HG03108 (cell line): ENCODE measurements around the gene ZMYND11.
"Not testable (repeated sequence)": the region's sequence is repeated elsewhere in the genome, so short reads cannot be mapped to it uniquely, and the experiment has no call there.

Source experiments
- ATAC-seq: cut with Tn5 transposase; IDR thresholded peaks from one replicate; pipeline ENCODE4 v1.9.1; 2021; ENCODE audit warnings: moderate library complexity; ENCODE audit not compliant: unreplicated experiment

The ZMYND11 gene

GRCh38 chr10:241966-242643 is 106.8 kb downstream of the ZMYND11 start:
- no peak for ATAC-seq

DNA sequence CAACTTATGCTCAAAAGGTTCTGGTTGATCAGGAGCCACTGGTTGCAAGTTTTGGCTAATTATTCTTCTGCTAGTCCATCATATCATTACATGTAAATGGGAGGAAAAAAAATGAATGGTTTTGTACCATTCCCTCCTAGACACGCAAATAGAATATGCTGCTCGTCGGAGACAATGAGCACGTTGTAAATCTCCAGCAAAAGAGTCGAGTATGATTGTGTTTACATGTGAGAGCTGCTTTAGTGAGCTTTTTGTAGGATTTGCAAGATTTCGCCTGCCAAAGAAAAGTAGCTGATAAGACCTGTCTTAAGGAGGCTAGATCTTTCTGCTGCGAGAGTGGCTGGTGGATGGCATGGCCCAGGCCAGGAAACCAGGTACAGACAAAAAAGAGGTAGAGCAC is 109.0 kb downstream of the ZMYND11 start:
- no peak for ATAC-seq

GRCh38 chr10:246431-246830 is 111.2 kb downstream of the ZMYND11 start:
- no peak for ATAC-seq

DNA sequence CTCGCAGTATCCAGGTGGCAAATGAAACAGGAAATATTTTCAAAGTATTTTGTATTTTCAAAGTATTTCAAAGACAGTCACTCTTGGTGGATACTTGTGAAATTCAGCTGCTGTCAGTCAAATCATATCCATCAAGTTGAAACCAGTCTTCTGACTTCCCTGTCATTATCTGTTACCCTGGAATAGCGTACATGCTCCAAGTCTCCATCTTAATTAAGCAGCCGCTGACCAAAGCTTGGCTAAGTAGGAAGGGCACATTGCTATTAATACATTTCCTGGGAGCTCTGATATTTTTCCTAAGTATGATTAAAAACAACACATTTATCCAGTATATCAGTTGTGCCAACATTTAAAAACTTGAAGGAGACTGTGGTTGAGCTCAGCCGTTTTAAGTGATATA is 112.2 kb downstream of the ZMYND11 start:
- ATAC-seq = no peak

DNA sequence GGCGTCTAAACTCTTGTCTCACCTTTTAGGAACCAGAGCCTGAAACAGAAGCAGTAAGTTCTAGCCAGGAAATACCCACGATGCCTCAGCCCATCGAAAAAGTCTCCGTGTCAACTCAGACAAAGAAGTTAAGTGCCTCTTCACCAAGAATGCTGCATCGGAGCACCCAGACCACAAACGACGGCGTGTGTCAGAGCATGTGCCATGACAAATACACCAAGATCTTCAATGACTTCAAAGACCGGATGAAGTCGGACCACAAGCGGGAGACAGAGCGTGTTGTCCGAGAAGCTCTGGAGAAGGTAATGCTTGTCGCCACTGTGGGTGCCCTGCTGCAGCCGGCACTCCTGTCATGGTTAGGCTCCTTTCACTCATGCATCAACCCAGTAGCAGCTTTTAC is 113.1 kb downstream of the ZMYND11 start:
- no peak for ATAC-seq

- no peak for ATAC-seq
Measured at GRCh38 chr10:251982-252582, 116.8 kb downstream of the ZMYND11 start.

GRCh38 chr10:260819-261429 is 125.7 kb downstream of the ZMYND11 start:
- ATAC-seq = no peak

DNA sequence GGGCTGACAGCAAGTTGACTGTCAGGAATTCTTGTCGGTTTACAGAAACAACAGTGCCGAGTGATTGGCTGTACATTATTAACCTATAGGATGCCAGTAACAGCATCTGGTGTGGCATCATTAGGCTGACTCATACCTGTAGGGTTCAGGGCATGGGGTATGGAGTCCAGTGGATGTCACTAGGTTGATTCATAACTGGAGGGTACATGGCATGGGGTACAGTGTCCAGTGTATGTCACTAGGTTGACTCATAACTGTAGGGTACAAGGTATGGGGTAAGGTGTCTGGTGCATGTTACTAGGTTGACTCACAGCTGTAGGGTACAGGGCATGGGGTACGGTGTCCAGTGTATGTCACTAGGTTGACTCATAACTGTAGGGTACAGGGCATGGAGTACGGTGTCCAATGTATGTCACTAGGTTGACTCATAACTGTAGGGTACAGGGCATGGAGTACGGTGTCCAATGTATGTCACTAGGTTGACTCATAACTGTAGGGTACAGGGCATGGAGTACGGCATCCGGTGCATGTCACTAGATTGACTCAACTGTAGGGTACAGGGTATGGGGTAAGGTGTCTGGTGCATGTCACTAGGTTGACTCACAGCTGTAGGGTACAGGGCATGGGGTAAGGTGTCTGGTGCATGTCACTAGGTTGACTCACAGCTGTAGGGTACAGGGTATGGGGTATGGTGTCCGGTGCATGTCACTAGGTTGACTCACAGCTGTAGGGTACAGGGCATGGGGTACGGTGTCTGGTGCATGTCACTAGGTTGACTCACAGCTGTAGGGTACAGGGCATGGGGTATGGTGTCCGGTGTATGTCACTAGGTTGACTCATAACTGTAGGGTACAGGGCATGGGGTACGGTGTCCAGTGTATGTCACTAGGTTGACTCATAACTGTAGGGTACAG is 129.2 kb downstream of the ZMYND11 start:
- not testable (repeated sequence) for ATAC-seq

GRCh38 chr10:265074-265440 is 129.8 kb downstream of the ZMYND11 start:
- ATAC-seq = not testable (repeated sequence)

DNA sequence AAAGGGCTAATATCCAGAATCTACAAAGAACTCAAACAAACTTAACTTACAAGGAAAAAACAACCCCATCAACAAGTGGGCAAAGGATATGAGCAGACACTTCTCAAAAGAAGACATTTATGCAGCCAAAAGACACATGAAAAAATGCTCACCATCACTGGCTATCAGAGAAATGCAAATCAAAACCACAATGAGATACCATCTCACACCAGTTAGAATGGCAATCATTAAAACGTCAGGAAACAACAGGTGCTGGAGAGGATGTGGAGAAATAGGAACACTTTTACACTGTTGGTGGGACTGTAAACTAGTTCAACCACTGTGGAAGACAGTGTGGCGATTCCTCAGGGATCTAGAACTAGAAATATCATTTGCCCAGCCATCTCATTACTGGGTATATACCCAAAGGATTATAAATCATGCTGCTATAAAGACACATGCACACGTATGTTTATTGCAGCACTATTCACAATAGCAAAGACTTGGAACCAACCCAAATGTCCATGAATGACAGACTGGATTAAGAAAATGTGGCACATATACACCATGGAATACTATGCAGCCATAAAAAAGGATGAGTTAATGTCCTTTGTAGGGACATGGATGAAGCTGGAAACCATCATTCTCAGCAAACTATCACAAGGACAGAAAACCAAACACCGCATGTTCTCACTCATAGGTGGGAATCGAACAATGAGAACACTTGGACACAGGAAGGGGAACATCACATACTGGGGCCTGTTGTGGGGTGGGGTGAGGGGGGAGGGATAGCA is 130.7 kb downstream of the ZMYND11 start:
- not testable (repeated sequence) for ATAC-seq

- ATAC-seq = no peak
Measured at GRCh38 chr10:266974-267425, 131.7 kb downstream of the ZMYND11 start.

DNA sequence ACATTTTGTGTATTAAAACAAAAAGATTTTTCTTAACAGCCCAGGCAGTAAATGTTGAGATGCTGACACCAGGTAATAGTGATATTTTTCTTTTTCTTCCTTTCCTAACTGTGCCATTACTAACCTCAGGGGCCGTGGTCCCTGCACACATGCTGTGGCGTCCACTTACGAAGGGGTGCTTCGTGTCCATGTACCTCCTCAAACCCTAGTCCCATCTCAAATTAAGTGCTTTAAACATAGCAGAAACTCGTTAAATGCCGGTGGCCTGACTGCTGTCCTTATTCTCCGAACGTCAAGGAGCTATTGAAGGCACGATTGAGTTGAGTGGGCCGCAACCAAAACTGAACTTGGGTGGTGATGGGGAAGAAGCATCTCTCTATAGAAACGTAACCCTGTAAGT is 132.4 kb downstream of the ZMYND11 start:
- ATAC-seq = no peak

DNA sequence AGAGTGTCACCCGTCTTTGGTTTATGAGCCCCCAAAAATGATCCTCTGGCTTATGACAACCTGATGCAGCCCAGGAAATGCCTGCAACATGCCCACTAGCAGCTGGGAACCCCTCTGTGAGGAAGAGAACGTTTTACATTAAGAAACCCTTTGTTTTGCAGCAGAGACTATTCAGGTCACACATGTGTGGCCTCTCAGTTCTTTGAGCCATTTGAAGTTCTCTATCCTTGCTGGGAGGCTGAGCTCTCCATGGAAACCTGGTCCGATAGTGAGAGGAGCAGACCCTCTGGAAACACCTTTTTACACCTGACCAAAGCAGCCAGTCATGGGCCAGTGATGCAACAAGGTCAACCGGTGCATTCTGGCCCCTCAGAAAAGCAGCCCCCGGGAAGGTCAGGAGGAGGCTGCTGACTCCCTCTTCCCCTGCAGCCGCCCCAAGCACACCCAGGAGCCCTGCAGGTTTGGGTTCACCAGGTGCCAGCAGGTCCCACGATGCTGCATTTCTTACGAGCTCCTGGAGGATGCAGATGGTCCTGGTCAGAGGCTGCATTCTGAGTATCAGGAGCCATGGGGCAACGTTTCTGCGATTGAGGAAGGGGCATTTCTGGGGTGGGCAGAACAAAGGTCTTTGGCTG is 134.3 kb downstream of the ZMYND11 start:
- no peak for ATAC-seq

DNA sequence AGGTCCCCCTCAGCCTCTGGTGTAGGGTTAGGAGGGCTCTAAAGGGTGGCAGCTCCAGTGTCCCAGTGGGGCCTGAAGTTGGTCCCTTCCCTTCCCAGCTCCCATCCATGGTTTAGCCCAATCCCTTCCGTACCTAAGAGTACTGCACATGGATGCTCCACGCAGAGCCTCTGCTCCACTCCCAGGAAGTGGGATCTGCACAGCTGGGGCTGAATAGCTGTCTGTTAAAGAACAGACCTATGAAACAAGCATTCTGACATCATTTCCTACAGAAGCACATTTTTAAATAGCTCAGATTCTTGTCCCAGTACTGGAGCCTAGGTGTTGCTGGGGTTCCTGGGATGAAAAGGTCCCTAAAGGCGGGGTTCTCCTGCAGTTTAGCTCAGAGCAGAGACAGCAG is 135.9 kb downstream of the ZMYND11 start:
- no peak for ATAC-seq

DNA sequence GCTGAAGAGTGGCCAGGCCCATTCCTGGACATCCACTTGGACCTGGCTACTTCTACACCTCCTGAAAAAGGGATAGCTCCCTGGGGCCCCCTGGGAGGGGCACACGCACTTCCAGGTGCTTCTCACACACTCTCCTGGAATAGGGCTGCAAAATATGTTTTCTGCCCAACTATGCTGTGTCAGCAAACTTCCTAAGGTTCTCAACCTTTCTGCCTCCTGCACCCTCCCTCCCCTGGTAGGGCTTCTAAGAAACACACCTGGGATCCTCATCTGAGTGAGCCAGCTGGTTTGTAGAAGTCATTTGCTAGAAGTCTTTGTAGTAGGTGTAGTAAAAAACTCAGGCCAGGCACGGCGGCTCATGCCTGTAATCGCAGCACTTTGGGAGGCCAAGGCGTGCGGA is 136.5 kb downstream of the ZMYND11 start:
- no peak for ATAC-seq

GRCh38 chr10:273088-273487 is 137.8 kb downstream of the ZMYND11 start:
- no peak for ATAC-seq

GRCh38 chr10:274866-275265 is 139.6 kb downstream of the ZMYND11 start:
- ATAC-seq = no peak

- no peak for ATAC-seq
Measured at GRCh38 chr10:275680-276079, 140.4 kb downstream of the ZMYND11 start.

GRCh38 chr10:277963-278362 is 142.7 kb downstream of the ZMYND11 start:
- ATAC-seq = no peak

DNA sequence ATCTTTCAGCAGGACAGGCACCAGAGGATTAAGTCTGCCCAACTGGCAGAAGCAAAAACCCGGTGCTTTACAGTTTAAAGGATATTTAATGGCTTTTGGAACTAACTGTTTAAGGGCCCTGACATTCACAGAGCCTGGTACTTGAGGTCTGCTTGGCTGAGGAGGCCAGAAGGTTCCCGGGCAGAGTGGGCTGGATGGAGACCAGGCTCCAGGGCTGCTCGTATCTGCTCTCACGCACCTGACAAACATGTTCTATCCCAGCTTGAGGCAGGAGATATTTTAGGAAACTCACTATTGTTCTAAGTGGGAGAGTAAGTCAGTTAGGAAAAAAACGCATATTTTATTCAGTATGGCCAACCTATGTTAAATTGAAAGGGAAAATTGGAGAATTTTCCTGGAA is 143.5 kb downstream of the ZMYND11 start:
- ATAC-seq = no peak
